H9 (cell line): ENCODE results near the gene POLA1. TPM values are rescaled to one million over a fixed set of nuclear protein-coding genes. Genes with fewer than 3 reads are reported as not detected.

Source experiments
- DNase-seq: peaks from one replicate; pipeline ENCODE4 v3.0.0-alpha.2; 2017
- H2AFZ ChIP-seq: one replicate; pipeline ENCODE4 v1.6.1; 2013; ENCODE audit warnings: mild to moderate bottlenecking, low read length, control low read depth, moderate library complexity
- H2AK5ac ChIP-seq: 2 replicates; pipeline ENCODE4 v1.6.1; 2013; ENCODE audit warnings: low read length, control low read depth, mixed read lengths; ENCODE audit not compliant: insufficient read length
- H2BK120ac ChIP-seq: one replicate; pipeline ENCODE4 v1.6.1; 2013; ENCODE audit warnings: low read depth, mild to moderate bottlenecking, low read length, control low read depth, inconsistent platforms; ENCODE audit not compliant: poor library complexity, severe bottlenecking
- H2BK12ac ChIP-seq: 2 replicates; pipeline ENCODE4 v1.6.1; 2013; ENCODE audit warnings: low read length, control low read depth, mixed read lengths, low read depth; ENCODE audit not compliant: insufficient read length
- H2BK15ac ChIP-seq: 2 replicates; pipeline ENCODE4 v1.6.1; 2013; ENCODE audit warnings: low read depth, low read length, control low read depth
- H2BK20ac ChIP-seq: one replicate; pipeline ENCODE4 v1.6.1; 2013; ENCODE audit warnings: low read depth, mild to moderate bottlenecking, low read length, control low read depth, inconsistent platforms; ENCODE audit not compliant: poor library complexity, severe bottlenecking
- H2BK5ac ChIP-seq: 2 replicates; pipeline ENCODE4 v1.6.1; 2013; ENCODE audit warnings: low read length, control low read depth, mixed read lengths; ENCODE audit not compliant: insufficient read length
- H3K14ac ChIP-seq: 2 replicates; pipeline ENCODE4 v1.6.1; 2013; ENCODE audit warnings: low read length, control low read depth; ENCODE audit not compliant: insufficient read depth
- H3K18ac ChIP-seq: 2 replicates; pipeline ENCODE4 v1.6.1; 2013; ENCODE audit warnings: low read depth, mild to moderate bottlenecking, mixed read lengths, low read length, control low read depth; ENCODE audit not compliant: insufficient read length
- H3K23ac ChIP-seq: 2 replicates; pipeline ENCODE4 v1.6.1; 2013; ENCODE audit warnings: low read length, control low read depth, mixed read lengths, low read depth; ENCODE audit not compliant: insufficient read length
- H3K23me2 ChIP-seq: 2 replicates; pipeline ENCODE4 v1.6.1; 2013; ENCODE audit warnings: low read depth, mild to moderate bottlenecking, mixed read lengths, low read length, control low read depth; ENCODE audit not compliant: insufficient read length, poor library complexity, severe bottlenecking
- H3K27ac ChIP-seq: 2 replicates; pipeline ENCODE4 v1.5.1; 2013; ENCODE audit warnings: low read length, control low read depth, mixed read lengths, low read depth; ENCODE audit not compliant: insufficient read length
- H3K27me3 ChIP-seq: 2 replicates; pipeline ENCODE4 v1.6.1; 2013; ENCODE audit warnings: low read length, control low read depth, inconsistent platforms; ENCODE audit not compliant: insufficient read depth
- H3K4ac ChIP-seq: 2 replicates; pipeline ENCODE4 v1.6.1; 2013; ENCODE audit warnings: low read depth, mild to moderate bottlenecking, control low read depth, inconsistent platforms, low read length, moderate library complexity
- H3K4me1 ChIP-seq: 2 replicates; pipeline ENCODE4 v1.6.1; 2013; ENCODE audit warnings: low read length, control low read depth, inconsistent platforms; ENCODE audit not compliant: insufficient read depth
- H3K4me2 ChIP-seq: 2 replicates; pipeline ENCODE4 v1.6.1; 2013; ENCODE audit warnings: low read length, control low read depth, mixed read lengths; ENCODE audit not compliant: insufficient read length, insufficient read depth
- H3K56ac ChIP-seq: 2 replicates; pipeline ENCODE4 v1.6.1; 2013; ENCODE audit warnings: low read depth, mild to moderate bottlenecking, mixed read lengths, low read length, control low read depth; ENCODE audit not compliant: insufficient read length
- H3K79me1 ChIP-seq: 2 replicates; pipeline ENCODE4 v1.6.1; 2013; ENCODE audit warnings: low read depth, mild to moderate bottlenecking, moderate library complexity, low read length, control low read depth, inconsistent platforms; ENCODE audit not compliant: insufficient read depth, poor library complexity, severe bottlenecking
- H3K79me2 ChIP-seq: 2 replicates; pipeline ENCODE4 v1.6.1; 2013; ENCODE audit warnings: low read length, control low read depth, inconsistent platforms; ENCODE audit not compliant: insufficient read depth
- H3K9ac ChIP-seq: 2 replicates; pipeline ENCODE4 v1.6.1; 2013; ENCODE audit warnings: low read length, control low read depth, mixed read lengths; ENCODE audit not compliant: insufficient read length; ENCODE audit errors: extremely low read depth
- H3K9me3 ChIP-seq: one replicate; pipeline ENCODE4 v1.6.1; 2013; ENCODE audit warnings: low read depth, low read length, inconsistent platforms; ENCODE audit not compliant: control insufficient read depth
- H3T11ph ChIP-seq: one replicate; pipeline ENCODE4 v1.6.1; 2013; ENCODE audit warnings: mild to moderate bottlenecking, low read length, control low read depth, inconsistent platforms
- H4K20me1 ChIP-seq: one replicate; pipeline ENCODE4 v1.6.1; 2013; ENCODE audit not compliant: control insufficient read depth, insufficient read length, insufficient read depth
- H4K5ac ChIP-seq: 2 replicates; pipeline ENCODE4 v1.6.1; 2013; ENCODE audit warnings: low read depth, mild to moderate bottlenecking, mixed read lengths, low read length, control low read depth; ENCODE audit not compliant: insufficient read length
- H4K8ac ChIP-seq: replicated peaks from 2 replicates; pipeline ENCODE4 v1.6.1; 2013; ENCODE audit warnings: low read length, control low read depth, mixed read lengths, low read depth; ENCODE audit not compliant: insufficient read length
- H4K91ac ChIP-seq: 2 replicates; pipeline ENCODE4 v1.6.1; 2013; ENCODE audit warnings: low read depth, mild to moderate bottlenecking, moderate library complexity, mixed read lengths, low read length, control low read depth; ENCODE audit not compliant: insufficient read length
- H3K27ac Mint-ChIP-seq, 3 experiments: 2 replicates in 2 of 3; 3 replicates in 1 of 3; pipeline ENCODE4 v1.8.0; 2020 to 2021; ENCODE audit warnings: mixed read lengths in 3 of 3, mild to moderate bottlenecking in 1 of 3, moderate library complexity in 1 of 3
- H3K27me3 Mint-ChIP-seq: 2 replicates; pipeline ENCODE4 v1.8.0; 2021; ENCODE audit warnings: low read depth, mild to moderate bottlenecking, moderate library complexity, mixed read lengths
- H3K36me3 Mint-ChIP-seq, 3 experiments: 2 replicates in 2 of 3; 3 replicates in 1 of 3; pipeline ENCODE4 v1.8.0; 2020 to 2021; ENCODE audit warnings: low read depth in 3 of 3, mixed read lengths in 3 of 3; ENCODE audit not compliant: insufficient read depth in 1 of 3
- H3K4me1 Mint-ChIP-seq, 2 experiments: 2 replicates each; pipeline ENCODE4 v1.8.0; 2020; ENCODE audit warnings: mixed read lengths in 2 of 2
- H3K4me3 Mint-ChIP-seq, 2 experiments: 2 replicates in 1 of 2; 3 replicates in 1 of 2; pipeline ENCODE4 v1.8.0; 2020 to 2021; ENCODE audit warnings: mild to moderate bottlenecking in 2 of 2, mixed read lengths in 2 of 2, moderate library complexity in 1 of 2
- H3K9me3 Mint-ChIP-seq, 2 experiments: 2 replicates in 1 of 2; 3 replicates in 1 of 2; pipeline ENCODE4 v1.8.0; 2020; ENCODE audit warnings: mild to moderate bottlenecking in 2 of 2, mixed read lengths in 2 of 2, moderate library complexity in 1 of 2
- WGBS: extraction: QIAGEN DNeasy Blood & Tissue Kit; methylation state at CpG from one replicate; pipeline ENCODE4 v1.1.7; 2013; ENCODE audit warnings: missing lambda C conversion rate, low lambda C conversion rate, mixed read lengths; ENCODE audit not compliant: insufficient read length; ENCODE audit errors: extremely low coverage; 5-methylcytosine and 5-hydroxymethylcytosine counted together
- total RNA-seq: library from RNA; stranded (reverse); gene quantifications from 2 replicates; pipeline ENCODE4 v1.2.1, GENCODE V29; 2021
- TF ChIP-seq, protein P1 (sequence below): fragments of 200-600 bp; sonication (generic); conservative IDR thresholded peaks from 3 replicates; pipeline ENCODE4 v1.8.0; 2021; ENCODE audit warnings: antibody characterized with exemption, mild to moderate bottlenecking

The POLA1 gene
- total RNA-seq, 1 experiment from 2014 or later: 60.2 TPM

- Histone ChIP-seq H3K23me2 (peaks cover 23% of the 10 kb centered on the region), H3K4ac (no peak overlapping the region), H3T11ph (no peak overlapping the region), H4K20me1 (no peaks in the 10 kb centered on the region), H3K14ac (no peak overlapping the region), H2BK12ac (no peak overlapping the region), H3K9ac (no peak overlapping the region), H3K4me2 (peak overlapping the region; percentile 63), H3K79me2 (no peaks in the 10 kb centered on the region), H2BK120ac (no peak overlapping the region), H3K56ac (no peak overlapping the region), H2BK20ac (no peak overlapping the region), H3K27ac (no peak overlapping the region), H3K23ac (no peak overlapping the region), H4K91ac (no peak overlapping the region), H4K8ac (no peak overlapping the region), H2BK5ac (no peak overlapping the region), H3K9me3 (no peaks in the 10 kb centered on the region), H3K18ac (no peak overlapping the region), H4K5ac (no peak overlapping the region), H3K79me1 (no peaks in the 10 kb centered on the region), H3K4me1 (peaks cover 2% of the 10 kb centered on the region; the same call in 1 of the 2 replicates), H2AFZ (no peak overlapping the region), H3K27me3 (peaks cover 66% of the 10 kb centered on the region), H2AK5ac (no peak overlapping the region), H2BK15ac (no peak overlapping the region)
- peak; percentile 83 for DNase-seq
- H3K36me3 Mint-ChIP-seq: no peaks in the 10 kb centered on the region
- H3K4me3 Mint-ChIP-seq: peak overlapping the region; percentile 58 to 70
- no CpG with 5 or more reads among the region's 35 CpGs for WGBS
- H3K4me1 Mint-ChIP-seq: peaks cover 66 to 82% of the 10 kb centered on the region in 2 experiments
- H3K27me3 Mint-ChIP-seq: peaks cover 99% of the 10 kb centered on the region
- H3K27ac Mint-ChIP-seq: no peak overlapping the region
- H3K9me3 Mint-ChIP-seq: peaks cover 0 to 5% of the 10 kb centered on the region in 2 experiments; a peak in 2 of 5 replicates
- TF ChIP-seq, protein P1, sequence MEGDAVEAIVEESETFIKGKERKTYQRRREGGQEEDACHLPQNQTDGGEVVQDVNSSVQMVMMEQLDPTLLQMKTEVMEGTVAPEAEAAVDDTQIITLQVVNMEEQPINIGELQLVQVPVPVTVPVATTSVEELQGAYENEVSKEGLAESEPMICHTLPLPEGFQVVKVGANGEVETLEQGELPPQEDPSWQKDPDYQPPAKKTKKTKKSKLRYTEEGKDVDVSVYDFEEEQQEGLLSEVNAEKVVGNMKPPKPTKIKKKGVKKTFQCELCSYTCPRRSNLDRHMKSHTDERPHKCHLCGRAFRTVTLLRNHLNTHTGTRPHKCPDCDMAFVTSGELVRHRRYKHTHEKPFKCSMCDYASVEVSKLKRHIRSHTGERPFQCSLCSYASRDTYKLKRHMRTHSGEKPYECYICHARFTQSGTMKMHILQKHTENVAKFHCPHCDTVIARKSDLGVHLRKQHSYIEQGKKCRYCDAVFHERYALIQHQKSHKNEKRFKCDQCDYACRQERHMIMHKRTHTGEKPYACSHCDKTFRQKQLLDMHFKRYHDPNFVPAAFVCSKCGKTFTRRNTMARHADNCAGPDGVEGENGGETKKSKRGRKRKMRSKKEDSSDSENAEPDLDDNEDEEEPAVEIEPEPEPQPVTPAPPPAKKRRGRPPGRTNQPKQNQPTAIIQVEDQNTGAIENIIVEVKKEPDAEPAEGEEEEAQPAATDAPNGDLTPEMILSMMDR: peak; percentile 100
These were observed 327.3 kb downstream of the POLA1 start for GRCh38 chrX:25020905-25021449.
